ENCODE results near the gene PRSS1.
"Not testable (repeated sequence)": the region's sequence is repeated elsewhere in the genome, so short reads cannot be mapped to it uniquely, and the experiment has no call there.

The PRSS1 gene

GRCh38 chr7:142748410-142748809, 862 bp upstream of the PRSS1 start:
- not testable (repeated sequence) for DNase-seq

- DNase-seq, result no peak
Observed at GRCh38 chr7:142750321-142750938, 1.2 kb downstream of the PRSS1 start.

GRCh38 chr7:142751526-142752175, 2.4 kb downstream of the PRSS1 start:
- not testable (repeated sequence) for DNase-seq

GRCh38 chr7:142752376-142753225, 3.3 kb downstream of the PRSS1 start:
- no peak for DNase-seq

GRCh38 chr7:142753366-142753765, 4.1 kb downstream of the PRSS1 start:
- no peak for DNase-seq

GRCh38 chr7:142753925-142754491, 4.7 kb downstream of the PRSS1 start:
- not testable (repeated sequence) for DNase-seq

GRCh38 chr7:142754681-142755575, 5.7 kb downstream of the PRSS1 start:
- DNase-seq, result no peak

GRCh38 chr7:142758312-142758711, 9.0 kb downstream of the PRSS1 start:
- DNase-seq, result not testable (repeated sequence)

GRCh38 chr7:142759433-142759832, 10.2 kb downstream of the PRSS1 start:
- no peak for DNase-seq

GRCh38 chr7:142760071-142760642, 10.9 kb downstream of the PRSS1 start:
- DNase-seq, result no peak

- not testable (repeated sequence) for DNase-seq
Observed at GRCh38 chr7:142761606-142762005, 12.3 kb downstream of the PRSS1 start.

- no peak for DNase-seq
Observed at GRCh38 chr7:142762104-142762503, 12.8 kb downstream of the PRSS1 start.

- DNase-seq, result no peak
Observed at GRCh38 chr7:142767451-142767850, 18.2 kb downstream of the PRSS1 start.

GRCh38 chr7:142767861-142768260, 18.6 kb downstream of the PRSS1 start:
- DNase-seq, result no peak

- DNase-seq, result not testable (repeated sequence)
Observed at GRCh38 chr7:142768885-142769284, 19.6 kb downstream of the PRSS1 start.

GRCh38 chr7:142770661-142771352, 21.5 kb downstream of the PRSS1 start, which contains the start of gene PRSS2:
PRSS2 (plus strand) TSS chr7:142770970; CDS start chr7:142770983, 13 bp downstream.
- DNase-seq, result no peak

- no peak for DNase-seq
Observed at GRCh38 chr7:142771353-142771723, 22.1 kb downstream of the PRSS1 start.

- DNase-seq, result no peak
Observed at GRCh38 chr7:142772051-142772450, 22.8 kb downstream of the PRSS1 start.

- no peak for DNase-seq
Observed at GRCh38 chr7:142772673-142773072, 23.4 kb downstream of the PRSS1 start.

- DNase-seq, result no peak
Observed at GRCh38 chr7:142773230-142773629, 24.0 kb downstream of the PRSS1 start.
